Activated gamma-delta T cell treated with anti-CD3 and anti-CD28 coated beads, Interleukin-2, amount 50 U/mL, for 16 hours (primary cell): ENCODE data around the gene EXD3.
A peak's percentile ranks its signal among the peaks of the same experiment; 100 is the strongest.
"Not testable (repeated sequence)": the region's sequence is repeated elsewhere in the genome, so short reads cannot be mapped to it uniquely, and the experiment has no call there.

Experiments
- DNase-seq: peaks from one replicate; pipeline ENCODE4 v3.0.0-alpha.2; 2020; ENCODE audit warnings: low read depth

Gene EXD3, protein sequence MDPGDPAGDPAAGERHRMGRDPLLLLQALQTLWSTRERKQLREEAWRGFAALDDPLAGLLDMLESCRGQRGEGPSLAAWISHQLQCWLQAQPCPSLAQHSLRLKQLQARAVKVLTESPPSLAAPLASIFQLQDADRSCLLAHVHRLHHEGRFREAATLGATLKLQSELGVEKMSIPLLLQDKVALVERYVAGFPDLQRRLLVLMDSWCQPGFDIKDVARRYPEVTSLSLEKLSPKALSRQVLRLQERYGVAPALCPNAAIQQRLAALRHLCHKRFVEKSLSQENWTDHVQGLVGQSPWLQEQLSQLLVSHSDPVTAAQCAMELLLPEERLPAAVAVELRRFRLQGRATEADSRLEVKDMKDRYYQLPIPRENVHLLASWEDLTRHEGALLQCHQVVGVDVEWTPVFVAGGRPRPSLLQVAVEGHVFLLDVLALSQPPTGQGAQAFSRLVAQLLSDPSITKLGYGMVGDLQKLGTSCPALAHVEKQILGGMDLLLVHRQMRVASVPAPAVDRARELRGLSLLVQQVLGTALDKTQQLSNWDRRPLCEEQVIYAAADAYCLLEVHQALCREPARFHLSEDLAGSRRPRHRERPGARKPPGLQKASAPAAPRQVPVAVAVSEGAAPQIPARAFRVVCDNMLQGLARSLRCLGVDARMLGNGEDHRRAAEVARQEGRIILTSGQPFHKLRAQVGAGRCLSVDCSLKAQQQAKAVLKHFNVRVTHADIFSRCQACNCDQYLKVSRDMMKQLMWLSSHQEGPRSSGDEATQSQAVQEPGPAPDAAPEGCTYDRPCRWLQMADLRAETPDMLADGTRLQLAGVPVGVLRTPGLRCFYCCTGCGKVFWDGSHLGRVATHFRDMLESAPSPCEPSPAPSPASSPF

DNA sequence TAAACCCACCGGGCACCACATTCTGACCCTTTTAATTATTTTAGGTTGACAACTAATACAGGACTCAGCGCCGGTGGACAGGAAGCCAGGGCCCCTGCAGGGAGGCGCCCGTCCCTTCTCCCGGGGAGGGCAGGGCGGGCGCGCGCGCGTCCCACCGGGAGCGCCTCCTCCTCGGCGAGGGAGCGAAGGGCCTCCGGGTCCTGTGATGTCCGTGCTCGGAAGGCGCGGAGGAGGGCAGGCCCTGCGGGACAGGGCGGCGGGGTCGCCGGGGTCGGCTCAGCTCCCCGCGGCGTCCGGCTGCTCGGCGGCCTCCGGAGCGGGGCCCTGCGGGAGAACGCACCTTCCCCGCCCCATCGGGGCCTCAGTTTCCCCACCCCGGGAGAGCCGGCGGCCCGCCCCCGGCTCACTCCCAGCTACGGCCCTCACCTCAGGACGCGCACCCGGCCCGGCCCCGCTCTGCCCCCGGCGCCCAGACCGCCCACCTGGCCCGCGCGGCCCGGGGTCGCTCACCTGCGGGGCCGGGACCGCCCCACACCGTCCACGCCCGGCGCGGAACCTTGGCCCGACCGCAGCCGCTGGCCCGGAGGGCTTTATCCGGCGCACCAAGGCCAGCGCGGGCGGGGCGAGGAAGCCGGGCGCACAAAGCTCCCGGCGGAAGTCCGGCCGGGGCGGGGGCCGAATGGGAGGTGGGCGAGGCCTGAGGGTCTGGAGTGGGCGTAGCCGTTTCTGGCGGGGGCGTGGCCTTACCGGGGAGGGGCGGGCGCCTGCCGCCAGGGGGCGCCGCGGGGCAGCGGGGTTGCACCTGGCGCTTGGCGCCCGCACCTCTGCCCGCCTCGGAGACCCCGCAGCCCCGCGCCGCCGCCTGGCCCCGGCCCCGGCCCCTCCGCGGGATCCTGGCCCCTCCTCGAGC, at the start of gene EXD3, which contains the start of gene NOXA1:
EXD3 (minus strand) TSS at position 559 of the 910 bp plus-strand sequence. CDS start 27,805 bp downstream, outside the sequence.
NOXA1 (plus strand) TSS at position 790 of the 910 bp plus-strand sequence. CDS start 137 bp downstream, outside the sequence.
- DNase-seq: peak; percentile 93

DNA sequence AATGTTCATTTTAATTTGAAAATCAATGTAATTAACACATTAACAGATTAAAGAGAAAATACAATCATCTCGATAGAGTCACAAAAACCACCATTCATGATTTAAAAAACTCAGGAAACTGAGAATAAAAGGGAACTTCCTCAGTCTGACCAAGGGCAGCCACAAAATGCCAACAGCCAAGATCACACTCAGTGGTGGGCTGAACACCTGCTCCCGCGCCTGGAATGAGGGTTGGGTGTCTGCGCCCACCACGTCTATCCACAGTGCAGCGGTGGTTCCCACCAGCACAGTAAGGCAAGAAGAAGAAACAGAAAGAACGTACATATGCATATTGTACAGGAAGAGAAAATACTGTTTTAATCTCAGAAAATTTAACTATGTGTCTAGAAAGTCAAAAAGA, 47.8 kb upstream of the EXD3 start:
- DNase-seq: no peak

DNA sequence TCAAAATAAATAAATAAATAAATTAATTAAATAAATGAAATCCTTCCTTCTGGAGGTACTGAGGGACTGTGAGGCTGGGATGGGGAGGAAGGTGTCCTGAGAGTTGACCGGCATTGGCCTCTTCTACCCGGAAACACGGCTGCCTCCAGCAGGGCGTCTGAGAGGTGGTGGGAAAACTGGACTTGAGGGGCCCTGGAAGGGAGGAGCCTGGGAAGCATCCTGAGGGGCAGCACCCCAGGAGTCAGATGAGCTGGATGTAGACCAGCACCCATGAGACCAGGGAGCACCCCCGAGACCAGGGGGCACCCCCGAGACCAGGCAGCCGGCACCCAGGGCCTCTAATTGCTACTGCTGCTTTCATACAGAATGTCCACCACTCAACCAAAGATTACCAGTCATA, 44.9 kb upstream of the EXD3 start:
- DNase-seq: no peak

DNA sequence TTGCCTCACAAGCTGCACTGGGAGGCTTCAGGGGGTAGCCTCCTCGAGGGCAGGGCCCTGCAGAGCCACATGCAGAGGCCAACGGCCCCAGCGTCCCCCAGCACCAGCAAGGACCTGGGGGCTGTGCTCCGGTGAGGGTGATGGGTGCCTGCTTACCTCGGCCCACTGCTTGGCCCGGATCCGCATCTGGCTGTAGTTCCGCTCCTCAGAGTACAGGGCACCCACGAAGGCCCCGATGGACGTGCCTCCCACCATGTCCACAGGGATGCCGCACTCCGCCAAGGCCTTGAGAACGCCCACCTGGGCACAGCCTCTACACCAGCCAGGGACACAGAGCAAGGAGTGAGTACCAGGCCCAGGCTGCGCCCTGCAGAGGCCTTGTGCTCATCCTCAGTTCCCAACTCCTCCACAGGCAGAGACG, 44.2 kb upstream of the EXD3 start:
- no peak for DNase-seq

DNA sequence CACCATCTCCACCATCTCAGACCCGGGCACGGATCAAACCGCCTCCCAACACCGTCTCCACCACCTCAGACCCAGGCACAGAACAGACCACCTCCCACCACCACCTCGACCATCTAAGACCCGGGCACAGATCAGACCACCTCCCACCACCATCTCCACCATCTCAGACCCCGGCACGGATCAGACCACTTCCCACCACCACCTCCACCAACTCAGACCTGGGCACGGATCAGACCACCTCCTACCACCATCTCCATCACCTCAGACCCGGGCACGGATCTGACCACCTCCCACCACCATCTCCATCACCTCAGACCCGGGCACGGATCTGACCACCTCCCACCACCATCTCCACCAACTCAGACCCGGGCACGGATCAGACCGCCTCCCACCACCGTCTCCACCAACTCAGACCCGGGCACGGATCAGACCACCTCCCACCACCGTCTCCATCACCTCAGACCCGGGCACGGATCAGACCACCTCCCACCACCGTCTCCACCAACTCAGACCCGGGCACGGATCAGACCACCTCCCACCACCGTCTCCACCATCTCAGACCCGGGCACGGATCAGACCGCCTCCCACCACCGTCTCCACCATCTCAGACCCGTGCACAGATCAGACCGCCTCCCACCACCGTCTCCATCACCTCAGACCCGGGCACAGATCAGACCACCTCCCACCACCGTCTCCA, 43.6 kb upstream of the EXD3 start:
- DNase-seq: not testable (repeated sequence)

DNA sequence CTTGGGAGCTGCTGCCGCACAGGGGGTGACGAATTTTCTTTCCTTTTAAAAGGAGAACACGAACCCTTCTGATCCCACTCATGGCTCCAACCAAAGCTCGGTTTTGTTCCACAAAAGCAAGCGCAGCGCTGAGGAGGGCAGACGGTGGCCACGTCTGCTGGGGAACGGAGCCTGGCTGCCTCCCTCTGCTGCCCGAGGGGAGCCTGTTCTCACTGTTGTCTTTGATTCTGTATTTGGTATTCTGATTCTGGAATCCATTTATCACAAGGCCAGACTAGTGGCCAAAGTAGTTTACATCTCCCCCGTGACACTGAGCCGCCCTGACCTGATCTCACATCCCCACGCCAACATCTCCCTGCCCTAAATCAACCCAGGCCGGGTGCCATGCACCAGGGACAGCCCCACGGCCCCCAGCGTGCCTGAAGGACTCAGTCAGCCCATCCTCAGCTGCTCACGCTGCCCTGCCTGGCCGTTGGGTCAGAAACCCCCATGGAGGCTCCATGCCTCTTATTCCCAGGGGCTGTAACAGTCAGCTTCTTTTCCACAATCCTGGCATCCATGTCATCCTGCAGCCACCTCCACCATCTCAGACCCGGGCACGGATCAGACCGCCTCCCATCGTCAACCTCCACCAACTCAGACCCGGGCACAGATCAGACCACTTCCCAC, 42.9 kb upstream of the EXD3 start:
- DNase-seq: no peak

DNA sequence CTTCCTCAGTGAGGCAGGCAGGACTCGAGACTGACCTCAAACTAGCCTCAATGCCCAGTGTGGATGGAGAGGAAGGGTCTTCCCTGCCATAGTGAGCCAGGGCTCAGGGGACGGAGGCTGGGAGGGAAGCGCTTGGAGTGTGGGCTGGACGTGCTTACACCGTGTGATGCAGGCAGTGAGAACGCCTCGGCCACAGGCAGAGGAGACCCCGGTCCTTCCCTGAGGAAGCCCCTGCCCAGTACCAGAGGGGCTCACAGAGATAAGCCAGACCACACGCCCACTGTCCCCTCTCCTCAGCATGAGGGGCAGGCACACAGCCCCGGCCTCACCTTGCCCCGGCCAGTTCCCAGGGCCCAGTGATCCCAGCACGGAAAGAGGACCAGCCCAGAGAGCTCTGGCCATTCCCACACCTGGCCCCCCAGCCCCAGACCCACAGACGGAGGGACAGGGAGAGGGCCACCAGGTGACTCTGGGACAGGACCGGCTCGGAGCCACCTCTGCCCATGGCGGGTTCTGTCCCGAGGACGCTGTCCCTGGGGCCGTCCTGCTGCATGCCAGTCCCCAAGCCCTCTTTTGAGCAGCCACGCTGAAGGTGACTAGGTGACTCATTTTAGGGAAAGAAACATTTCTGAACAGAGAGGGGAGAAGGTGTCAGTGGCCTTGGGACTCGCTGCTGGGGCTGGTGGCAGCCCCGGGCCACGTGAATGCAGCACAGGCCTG, 42.2 kb upstream of the EXD3 start:
- no peak for DNase-seq

DNA sequence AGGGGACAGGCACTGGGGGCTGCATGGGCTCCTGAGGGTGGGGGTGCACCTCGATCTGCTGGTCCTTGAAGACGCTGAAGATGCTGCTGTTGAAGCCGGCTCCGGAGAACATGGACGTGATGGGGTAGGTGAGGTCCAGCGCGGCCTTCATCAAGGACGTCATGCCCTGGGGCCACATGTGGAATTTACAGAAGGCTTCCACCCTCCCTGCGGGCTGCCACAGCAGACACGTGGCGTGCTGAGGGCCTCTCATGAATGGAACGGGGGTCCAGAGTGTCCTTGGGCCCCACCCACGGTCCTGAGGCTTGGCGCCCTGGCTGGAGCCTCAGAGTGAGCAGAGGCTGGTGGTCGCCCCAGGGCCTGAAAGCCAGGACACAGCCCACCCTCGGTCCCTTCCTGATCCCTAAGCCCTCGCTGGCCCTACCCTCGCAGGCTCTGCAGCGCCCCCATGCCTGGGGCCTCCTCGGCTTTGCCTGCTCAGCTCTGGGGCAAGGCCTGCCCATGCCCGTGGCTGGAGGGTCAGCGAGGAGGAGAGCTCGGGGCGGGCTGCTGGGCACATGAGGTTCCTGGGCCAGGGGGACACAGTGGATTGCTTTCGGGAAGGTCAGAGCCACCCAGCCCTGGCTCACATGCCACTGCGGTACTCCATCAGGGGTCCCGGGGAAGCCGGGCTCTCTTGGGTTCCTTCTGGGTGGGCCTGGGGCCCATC, 41.5 kb upstream of the EXD3 start:
- DNase-seq: no peak

DNA sequence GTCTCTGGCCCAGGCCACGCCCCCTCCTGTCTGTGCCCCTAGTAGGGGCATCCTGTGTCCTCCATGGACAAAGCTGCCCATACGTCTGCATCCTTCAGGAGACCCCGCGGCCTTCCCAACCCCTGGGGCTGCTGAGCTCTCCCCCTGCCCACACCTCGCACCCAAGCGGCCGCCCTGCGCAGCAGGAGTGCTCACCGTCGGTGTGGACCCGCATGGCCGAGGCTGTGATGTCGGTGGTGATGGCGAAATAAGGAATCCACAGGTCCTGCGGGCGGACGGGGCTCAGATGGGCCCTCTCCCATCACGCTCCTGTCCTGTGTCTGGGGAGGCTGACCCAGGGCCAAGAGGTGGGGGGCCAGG, 40.9 kb upstream of the EXD3 start:
- no peak for DNase-seq

DNA sequence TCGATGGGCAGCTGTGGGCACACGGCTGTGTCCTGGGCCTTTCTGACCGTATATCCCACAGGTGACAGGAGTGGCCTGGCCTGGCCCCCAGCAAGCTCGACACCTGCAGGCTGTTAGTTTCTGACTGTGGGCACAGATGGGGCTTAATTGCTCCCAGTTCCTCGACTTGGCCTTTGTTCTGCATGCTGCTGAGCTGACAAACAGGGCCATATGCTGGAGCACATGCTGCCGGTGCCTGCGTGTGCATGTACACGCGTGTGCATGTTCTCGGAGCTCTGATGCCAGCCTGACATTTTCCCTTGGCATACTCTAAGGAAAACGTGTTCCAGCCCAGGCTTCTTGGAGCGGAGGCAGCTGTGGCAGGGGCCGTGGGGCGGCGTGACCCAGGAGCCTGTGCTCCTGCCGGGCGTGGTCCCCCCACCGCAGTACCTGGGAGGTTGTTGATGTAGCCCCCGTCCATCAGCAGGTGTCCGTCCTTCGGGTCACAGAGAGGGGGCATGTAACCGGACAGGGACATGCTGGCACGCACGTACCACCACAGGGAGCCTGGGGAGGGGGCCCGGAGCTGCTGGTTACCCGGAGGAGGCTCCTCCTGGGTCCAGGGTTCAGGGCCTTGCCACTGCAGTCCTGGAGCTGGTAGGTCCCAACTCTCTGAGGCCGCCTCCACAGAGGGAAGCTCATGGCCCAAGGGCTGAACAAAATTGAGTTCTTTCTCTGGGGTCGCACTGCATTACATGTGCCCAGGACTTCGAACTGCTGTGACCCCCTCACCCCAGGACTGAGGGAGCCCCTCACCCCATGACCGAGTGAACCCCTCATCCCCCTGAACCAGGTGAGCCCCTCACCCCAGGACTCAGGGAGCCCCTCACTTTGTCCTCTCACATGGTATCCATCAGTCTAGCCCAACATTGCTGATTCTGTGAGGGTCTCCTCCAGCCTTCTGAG, 40.3 kb upstream of the EXD3 start:
- no peak for DNase-seq

DNA sequence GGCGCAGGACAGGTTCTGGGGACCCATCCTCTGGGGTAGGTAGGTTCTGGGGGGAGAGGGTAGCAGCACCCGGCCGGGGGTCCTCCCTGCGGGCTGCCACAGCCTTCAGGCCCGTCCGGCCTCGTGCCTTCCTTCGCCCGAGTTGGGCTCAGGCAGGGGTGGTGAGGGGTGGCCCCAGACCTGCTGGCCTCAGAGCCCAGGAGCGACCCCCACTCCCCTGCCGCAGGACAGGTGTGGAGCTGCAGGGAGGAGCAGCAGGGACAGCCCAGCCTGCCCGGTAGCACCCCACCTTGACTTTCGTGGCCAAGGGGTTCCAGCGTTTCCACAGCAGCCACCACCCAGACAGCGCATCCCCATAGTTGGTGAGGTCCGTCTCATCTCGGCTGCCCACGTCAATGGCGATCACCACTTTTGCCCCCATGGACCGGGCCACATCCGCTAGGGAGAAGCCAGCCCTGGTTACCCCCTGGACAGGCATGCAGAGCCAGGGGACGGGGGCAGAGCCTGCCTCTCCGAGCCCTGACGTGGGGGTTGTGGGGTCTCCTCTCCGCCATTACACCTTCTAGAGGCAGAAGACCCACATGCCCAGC, 39.5 kb upstream of the EXD3 start:
- DNase-seq: no peak

DNA sequence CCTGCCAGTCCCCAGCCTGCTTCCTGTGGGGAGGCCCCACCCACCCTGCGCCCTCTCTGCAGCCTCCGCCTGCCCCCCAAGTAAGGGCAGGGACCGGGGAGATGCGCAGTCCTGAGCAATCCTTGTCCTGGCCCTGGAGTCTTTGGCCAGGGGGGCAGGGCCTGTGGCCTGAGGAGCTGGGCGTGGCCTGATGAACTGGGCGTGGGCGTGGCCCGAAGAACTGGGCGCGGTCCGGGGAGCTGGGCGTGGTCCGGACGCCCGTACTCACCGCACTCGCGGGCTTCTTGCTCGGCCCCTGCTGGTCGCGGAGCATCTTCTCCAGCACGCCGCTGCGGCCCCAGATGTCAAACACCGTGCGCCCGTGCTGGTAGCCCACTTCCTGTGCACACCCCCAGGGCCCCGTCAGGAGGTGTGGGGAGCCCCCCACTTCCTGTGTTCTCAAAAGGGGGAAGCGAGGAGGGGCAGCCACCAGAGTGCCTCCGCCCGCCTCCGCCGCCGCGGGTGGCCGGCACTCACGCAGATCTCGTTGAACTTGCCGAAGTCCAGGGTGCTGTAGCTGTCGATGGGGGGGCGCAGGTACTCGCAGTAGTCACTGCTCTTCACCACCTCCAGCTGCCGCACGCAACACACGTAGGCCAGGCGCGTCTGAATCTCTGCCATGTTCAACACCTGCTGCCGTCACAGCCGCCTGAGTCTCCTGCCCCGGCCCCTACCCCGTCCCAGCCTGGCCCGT, 38.9 kb upstream of the EXD3 start:
- peak; percentile 84 for DNase-seq

DNA sequence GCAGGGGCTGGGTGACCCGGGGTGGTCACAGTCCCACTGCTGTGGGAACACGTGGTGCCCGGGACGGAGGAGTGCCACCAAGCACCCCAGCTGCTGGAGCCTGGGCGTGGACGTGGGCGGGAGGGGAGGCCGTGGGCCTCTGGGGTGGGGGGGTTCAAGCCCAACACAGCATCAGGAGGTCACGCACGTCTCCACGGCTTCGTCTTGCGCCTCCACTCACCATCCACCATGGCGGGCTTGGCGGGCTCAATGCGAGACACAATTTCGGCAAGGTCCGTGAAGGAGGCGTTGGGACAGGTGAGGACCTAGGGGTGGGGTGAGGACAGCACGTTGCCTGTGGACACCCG, 38.3 kb upstream of the EXD3 start:
- DNase-seq: no peak

DNA sequence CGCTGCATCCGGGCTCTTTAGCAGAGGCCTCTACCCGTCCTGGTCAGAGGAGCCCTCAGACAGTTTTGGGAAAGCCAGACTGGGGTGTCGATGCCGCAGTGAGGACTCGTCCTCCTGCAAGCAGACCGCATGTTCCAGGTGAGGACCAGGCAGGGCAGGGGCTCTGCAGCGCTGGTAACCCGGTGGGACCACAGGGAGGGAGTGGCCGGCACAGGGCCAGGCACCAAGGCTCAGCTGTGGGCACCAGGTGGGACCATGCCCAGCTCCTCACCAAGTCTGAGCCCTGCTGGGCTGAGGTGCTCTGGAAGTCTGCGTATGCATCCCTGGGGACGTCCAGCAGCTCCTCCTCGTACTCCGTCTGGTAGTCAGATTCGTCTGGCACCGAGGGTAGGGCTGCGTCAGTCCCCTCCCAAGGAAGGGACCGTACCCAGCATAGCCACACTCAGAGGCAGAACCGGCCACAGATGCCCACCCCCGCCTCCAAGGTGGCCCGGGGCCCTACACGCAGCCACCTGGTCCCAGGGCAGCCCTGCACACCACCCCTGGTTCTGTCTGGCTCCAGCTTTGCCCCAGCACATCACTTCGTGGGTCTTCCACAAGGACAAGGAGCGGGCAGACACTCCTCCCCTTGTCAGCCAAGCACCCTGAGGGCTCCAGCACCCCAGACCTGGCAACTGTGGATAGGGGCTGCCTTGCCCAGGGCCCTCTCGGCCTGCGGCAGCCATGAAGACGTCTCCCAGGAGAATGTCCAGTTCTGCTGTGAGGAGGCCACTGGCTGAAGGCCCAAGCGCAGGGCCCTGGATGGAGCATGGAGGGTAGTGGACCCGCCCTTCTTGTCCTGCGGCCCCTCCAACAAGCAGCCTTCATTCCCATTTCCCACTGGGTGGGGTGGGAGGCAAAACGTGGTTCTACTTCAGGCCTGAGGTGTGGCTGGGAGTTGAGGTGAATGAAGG, 37.7 kb upstream of the EXD3 start:
- DNase-seq: no peak

DNA sequence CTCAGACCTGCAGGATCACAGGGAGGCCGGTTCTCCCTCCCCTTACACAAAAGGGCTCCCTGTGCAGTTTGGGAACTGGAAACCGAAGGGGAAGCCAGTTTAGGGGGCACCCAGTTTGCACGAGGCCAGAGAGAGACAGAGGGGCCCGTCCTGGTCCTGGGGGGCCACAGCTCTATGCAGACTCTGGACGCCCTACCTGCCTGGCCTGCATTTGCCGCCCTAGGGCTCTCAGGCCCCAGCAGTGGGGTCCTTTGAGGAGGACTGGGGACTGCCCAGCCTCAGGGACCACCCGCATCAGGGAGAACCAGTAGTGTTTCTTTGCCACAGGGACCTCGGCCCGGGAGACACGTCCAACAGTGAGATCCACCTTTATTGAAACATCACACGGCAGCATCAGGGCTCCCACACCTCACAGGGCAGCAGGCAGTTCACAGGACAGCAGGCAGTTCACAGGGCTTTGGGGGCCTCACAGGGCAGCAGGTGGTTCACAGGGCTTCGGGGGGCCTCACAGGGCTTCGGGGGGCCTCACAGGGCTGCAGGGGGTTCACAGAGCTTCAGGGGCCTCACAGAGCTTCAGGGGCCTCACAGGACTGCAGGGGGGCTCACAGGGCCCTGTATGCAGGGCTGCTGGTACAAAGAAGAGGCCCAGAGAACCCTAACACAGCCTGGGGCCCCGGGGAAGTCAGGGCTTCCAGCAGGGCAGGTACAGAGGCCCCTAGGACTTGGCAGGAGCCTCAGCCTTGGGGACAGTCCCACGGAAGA, 36.8 kb upstream of the EXD3 start:
- no peak for DNase-seq
